HFFc6 (cell line): ENCODE data around the gene EXOC2. TPM values are rescaled to one million over a fixed set of nuclear protein-coding genes. Genes with fewer than 3 reads are reported as not detected.
"Not testable (repeated sequence)": the region's sequence is repeated elsewhere in the genome, so short reads cannot be mapped to it uniquely, and the experiment has no call there.

Source experiments
- DNase-seq: peaks from one replicate; pipeline ENCODE4 v3.0.0-alpha.2; 2018
- H3K27ac Mint-ChIP-seq: 2 replicates; pipeline ENCODE4 v1.8.0; 2020; ENCODE audit warnings: mild to moderate bottlenecking, mixed read lengths
- H3K27me3 Mint-ChIP-seq: 2 replicates; pipeline ENCODE4 v1.8.0; 2021; ENCODE audit warnings: mild to moderate bottlenecking, moderate library complexity, mixed read lengths; ENCODE audit not compliant: insufficient read depth
- H3K36me3 Mint-ChIP-seq: 2 replicates; pipeline ENCODE4 v1.8.0; 2021; ENCODE audit warnings: low read depth, mixed read lengths
- H3K4me1 Mint-ChIP-seq: 2 replicates; pipeline ENCODE4 v1.8.0; 2020; ENCODE audit warnings: low read depth, mixed read lengths
- H3K4me3 Mint-ChIP-seq: 2 replicates; pipeline ENCODE4 v1.8.0; 2020; ENCODE audit warnings: mild to moderate bottlenecking, moderate library complexity, mixed read lengths
- H3K9me3 Mint-ChIP-seq: 2 replicates; pipeline ENCODE4 v1.8.0; 2020; ENCODE audit warnings: mild to moderate bottlenecking, mixed read lengths
- CTCF ChIP-seq: fragments of 200-600 bp; sonication (generic); IDR thresholded peaks from 2 replicates; pipeline ENCODE4 v1.5.0; 2021; ENCODE audit warnings: antibody characterized with exemption, mild to moderate bottlenecking
- total RNA-seq, 6 experiments: library from RNA; stranded (reverse); fragmentation: NEBNext Ultra II Directional; extraction: Animal tissue kit (Norgen Biotek cat#: 25700); gene quantifications; 2 replicates in 1 of 6; 3 replicates in 5 of 6; pipeline ENCODE4 v1.2.3, GENCODE V29; 2021

EXOC2 gene
- total RNA-seq, 6 experiments from 2014 or later = 19.3 to 22.4 (median 20.3) TPM

- Mint-ChIP-seq H3K36me3 (peaks cover 17% of the 10 kb centered on the region; the same call in 1 of the 2 replicates), H3K27me3 (no peaks in the 10 kb centered on the region), H3K27ac (no peak overlapping the region), H3K9me3 (no peaks in the 10 kb centered on the region), H3K4me3 (no peak overlapping the region), H3K4me1 (peaks cover 3% of the 10 kb centered on the region)
- no peak for TF ChIP-seq CTCF
- DNase-seq = no peak
These were observed 27.3 kb downstream of the EXOC2 start for GRCh38 chr6:665403-666267.

- not testable (repeated sequence) for H3K4me3 Mint-ChIP-seq, DNase-seq, H3K27ac Mint-ChIP-seq, H3K9me3 Mint-ChIP-seq, H3K27me3 Mint-ChIP-seq
- Mint-ChIP-seq H3K36me3 (peaks cover 15% of the 10 kb centered on the region; the same call in 1 of the 2 replicates), H3K4me1 (peaks cover 16% of the 10 kb centered on the region)
These were observed 29.2 kb downstream of the EXOC2 start for GRCh38 chr6:663788-664187.

- 0 out of 2 replicates have a peak, but pooled peaks cover 2% of the 10 kb centered on the region for H3K27me3 Mint-ChIP-seq
- no peaks in the 10 kb centered on the region for H3K9me3 Mint-ChIP-seq
- DNase-seq = no peak
- H3K36me3 Mint-ChIP-seq = peaks cover 13% of the 10 kb centered on the region
- H3K4me3 Mint-ChIP-seq = no peak overlapping the region
- no peak for TF ChIP-seq CTCF
- no peak overlapping the region for H3K27ac Mint-ChIP-seq
- H3K4me1 Mint-ChIP-seq = peaks cover 26% of the 10 kb centered on the region
These were observed 33.0 kb downstream of the EXOC2 start for GRCh38 chr6:659716-660581.

- peaks cover 26% of the 10 kb centered on the region for H3K4me1 Mint-ChIP-seq
- no peak overlapping the region; the same call in 1 of the 2 replicates for H3K4me3 Mint-ChIP-seq
- H3K27me3 Mint-ChIP-seq = 0 out of 2 replicates have a peak, but pooled peaks cover 2% of the 10 kb centered on the region
- H3K36me3 Mint-ChIP-seq = peaks cover 10% of the 10 kb centered on the region; the same call in 1 of the 2 replicates
- TF ChIP-seq CTCF = no peak
- no peaks in the 10 kb centered on the region for H3K9me3 Mint-ChIP-seq
- peak; percentile 17 for DNase-seq
- peak overlapping the region; percentile 42; the same call in 1 of the 2 replicates for H3K27ac Mint-ChIP-seq
These were observed 34.7 kb downstream of the EXOC2 start for GRCh38 chr6:658244-658643.

- DNase-seq = no peak
- H3K4me3 Mint-ChIP-seq = no peak overlapping the region
- H3K27me3 Mint-ChIP-seq = 0 out of 2 replicates have a peak, but pooled peaks cover 2% of the 10 kb centered on the region
- H3K36me3 Mint-ChIP-seq = peaks cover 10% of the 10 kb centered on the region; the same call in 1 of the 2 replicates
- no peak overlapping the region; the same call in 1 of the 2 replicates for H3K27ac Mint-ChIP-seq
- H3K4me1 Mint-ChIP-seq = peaks cover 26% of the 10 kb centered on the region
- H3K9me3 Mint-ChIP-seq = no peaks in the 10 kb centered on the region
- TF ChIP-seq CTCF = no peak
These were observed 35.2 kb downstream of the EXOC2 start for GRCh38 chr6:657743-658142.
